HG02571 (cell line): ENCODE results near the gene ATE1.
"Not testable (repeated sequence)": the region's sequence is repeated elsewhere in the genome, so short reads cannot be mapped to it uniquely, and the experiment has no call there.

Experiments used
- ATAC-seq: cut with Tn5 transposase; IDR thresholded peaks from one replicate; pipeline ENCODE4 v1.9.1; 2021; ENCODE audit warnings: mild to moderate bottlenecking, moderate library complexity; ENCODE audit not compliant: unreplicated experiment

Gene ATE1

DNA sequence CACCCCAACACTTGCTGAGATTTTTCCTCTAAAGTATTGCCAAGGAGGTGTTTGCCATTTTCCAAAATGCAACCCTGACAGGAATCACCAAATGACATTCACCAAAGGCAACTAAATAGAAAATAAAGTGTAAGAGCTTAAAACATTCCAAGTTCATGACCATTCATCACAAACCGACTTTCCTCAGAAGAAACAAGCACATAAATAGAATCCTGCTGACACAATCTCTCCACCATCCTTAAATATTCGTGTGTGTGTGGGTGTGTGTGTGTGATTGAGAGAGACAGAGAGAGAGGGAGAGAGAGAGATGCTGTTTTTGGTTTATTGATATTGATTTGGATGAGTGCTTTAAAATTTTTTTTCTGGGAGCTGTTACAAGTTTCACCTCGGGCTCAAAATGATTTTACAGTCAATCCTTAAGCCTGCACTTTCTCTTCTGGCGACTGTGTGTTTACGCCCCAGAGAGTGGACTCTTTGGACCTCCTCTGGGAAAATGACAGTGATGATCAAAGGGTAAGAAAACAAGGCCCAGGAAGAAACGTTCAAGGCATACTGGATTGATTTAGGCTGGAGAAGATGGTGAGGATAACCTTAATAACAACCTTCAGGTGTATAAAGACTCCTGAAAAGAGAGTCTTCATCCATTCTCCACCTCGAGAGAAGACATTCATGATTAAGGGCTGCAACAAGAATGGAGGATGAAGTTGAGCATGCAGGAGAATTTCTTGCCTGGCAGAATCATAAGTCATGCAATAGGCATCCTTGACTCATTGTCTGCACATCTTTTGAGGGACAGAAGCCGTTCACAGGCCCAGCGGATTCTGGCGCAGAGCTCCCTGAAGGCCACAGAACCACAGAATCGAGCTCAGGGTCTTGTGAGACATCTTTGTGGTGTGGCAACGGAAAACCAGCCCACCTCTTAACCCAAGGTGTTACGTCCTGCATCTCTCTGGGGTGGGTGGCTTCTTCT lies 225.2 kb downstream of the ATE1 start:
- no peak for ATAC-seq

DNA sequence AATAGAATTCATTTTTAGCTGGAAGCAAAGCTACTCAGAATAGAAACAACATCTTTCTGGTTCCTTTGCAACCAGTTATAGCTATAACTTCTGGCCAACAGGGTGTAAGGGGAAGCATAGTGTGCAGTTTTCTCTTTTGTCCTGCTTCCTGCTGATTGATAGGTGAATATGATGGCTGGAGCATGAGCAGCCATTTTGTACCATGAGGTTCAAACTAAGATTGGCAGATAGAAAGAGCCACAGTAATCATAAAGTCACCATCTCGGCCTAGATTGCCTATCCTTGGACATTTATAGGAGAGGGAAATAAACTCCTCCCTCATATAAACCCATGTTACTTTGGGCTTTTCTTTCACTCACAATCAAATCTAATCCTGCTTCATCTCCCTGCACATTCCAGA lies 227.4 kb downstream of the ATE1 start:
- ATAC-seq = no peak

DNA sequence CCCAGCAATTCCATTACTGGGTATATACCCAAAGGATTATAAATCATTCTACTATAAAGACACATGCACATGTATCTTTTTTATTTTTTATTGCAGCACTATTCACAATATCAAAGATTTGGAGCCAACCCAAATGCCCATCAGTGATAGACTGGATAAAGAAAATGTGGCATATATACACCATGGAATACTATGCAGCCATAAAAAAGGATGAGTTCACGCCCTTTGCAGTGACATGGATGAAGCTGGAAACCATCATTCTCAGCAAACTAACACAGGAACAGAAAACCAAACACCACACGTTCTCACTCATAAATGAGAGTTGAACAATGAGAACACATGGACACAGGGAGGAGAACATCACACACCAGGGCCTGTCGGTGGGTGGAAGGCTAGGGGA lies 228.1 kb downstream of the ATE1 start:
- not testable (repeated sequence) for ATAC-seq

DNA sequence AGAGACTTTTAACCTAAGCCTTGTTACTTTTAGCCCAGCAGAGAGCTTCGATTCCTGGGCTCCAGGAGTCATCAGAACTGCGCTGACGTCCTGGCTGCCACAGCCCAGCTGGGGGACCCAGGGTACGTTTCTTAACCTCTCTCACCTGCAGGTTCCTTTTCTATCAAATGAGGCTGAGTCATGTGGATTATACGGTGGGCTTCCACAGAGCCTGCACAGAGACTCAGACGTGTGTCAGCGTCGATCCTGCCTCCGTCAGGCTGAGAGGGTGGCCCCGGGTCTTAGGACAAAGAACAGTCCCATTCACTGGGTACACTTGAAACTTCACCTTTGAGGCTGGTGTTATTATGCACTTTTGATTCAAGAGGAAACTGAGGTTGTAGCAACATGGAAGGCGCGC lies 228.9 kb downstream of the ATE1 start:
- ATAC-seq = no peak

DNA sequence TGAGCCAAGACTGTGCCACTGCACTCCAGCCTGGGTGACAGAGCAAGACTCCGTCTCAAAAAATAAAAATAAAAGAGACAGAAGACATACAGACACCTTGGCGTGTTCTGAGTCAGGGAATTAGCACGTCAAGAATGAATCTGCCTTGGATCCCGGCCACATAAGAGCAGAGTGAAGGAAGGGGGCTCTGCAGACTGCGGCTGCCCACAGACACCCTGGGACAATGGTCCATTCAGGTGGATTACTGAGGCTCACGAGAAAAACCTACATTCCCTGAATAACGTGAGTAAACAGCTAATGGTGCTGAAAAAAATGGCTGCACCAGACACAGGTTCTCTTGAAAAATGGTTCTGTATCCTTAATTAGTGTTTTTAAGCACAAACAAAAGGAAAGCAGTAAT lies 229.5 kb downstream of the ATE1 start:
- ATAC-seq = no peak

DNA sequence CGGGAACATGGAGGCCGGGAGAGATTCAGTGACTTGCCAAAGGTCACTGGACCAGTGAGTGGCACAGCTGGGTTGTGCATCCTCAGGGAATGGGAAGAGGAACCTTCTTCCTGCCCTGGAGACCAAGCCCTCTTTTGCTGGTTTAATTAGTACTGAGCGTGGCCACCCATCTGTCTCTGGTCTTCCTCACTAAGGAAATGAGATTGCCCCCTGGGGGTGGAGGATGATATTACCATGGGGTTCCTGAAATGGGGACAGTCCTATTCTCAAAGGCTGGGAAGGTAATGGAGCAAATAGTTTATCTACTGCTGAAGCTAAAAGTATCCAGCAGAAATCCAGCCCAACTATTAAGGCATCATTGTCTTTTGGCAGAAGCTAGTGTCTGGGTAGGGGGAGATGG lies 231.0 kb downstream of the ATE1 start:
- ATAC-seq = no peak

DNA sequence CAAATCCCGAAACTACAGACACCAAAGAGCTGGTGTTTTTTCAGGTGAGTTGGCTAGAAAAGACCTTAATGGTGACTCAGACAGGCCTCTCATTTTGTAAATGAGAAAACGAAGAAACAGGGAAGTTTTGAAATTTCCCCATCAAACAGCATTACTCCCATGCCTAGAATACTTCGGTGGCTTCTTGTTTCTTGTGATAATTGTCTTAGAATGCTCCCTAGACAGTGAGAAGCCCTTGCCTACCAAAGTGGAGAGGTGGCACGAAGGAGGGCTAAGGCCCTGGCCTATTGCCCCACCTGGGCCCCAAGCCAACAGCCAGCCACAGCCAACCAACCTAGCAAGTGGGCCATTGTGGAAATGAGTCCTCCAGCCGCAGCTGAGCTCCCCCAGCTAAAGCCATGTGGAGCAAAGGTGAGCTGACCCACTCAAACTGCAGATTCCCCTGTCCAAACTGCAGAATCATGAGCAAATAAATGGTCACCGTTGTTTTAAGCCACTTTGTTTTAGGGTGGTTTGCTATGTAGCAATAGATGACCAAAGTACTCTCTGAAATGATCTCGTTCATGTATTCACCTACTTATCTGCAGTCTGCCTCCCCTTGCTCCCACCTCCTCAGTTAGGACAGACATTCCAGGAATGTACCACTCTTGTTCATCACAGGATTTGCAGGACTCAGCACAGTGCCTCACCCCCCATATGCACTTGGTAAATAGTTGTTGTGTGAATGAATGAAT lies 231.9 kb downstream of the ATE1 start:
- no peak for ATAC-seq

DNA sequence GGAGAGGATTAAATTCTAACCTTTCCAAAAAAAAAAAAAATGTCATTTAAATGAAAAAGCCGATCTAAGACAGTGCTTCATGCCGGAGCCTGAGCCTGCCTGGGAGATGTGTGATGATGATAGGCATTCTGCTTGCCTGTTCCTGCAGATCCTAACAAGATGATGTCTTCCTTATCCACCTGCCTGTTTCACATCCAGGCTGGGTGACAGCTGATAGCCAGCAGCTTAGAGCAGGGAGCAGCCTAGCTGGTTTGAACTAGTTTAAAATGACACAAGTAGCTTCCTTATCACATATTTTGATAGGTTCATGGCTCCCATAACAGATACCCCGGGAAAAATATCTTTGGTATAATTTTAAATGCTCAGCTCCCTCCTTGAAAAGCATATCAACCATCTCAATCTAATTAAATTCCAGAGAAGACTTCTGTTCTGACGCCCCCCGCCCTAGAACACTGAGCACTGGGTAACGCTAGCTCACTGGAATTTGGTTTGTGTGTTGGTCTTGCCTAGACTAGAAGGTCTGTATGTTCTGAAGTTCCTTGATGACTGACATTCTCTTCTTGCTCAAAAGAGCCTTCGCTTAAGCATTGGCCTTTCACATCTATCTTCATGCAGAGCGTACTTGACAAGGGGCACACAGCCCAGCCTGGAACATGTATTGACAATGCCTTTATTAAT lies 232.7 kb downstream of the ATE1 start:
- ATAC-seq = no peak

DNA sequence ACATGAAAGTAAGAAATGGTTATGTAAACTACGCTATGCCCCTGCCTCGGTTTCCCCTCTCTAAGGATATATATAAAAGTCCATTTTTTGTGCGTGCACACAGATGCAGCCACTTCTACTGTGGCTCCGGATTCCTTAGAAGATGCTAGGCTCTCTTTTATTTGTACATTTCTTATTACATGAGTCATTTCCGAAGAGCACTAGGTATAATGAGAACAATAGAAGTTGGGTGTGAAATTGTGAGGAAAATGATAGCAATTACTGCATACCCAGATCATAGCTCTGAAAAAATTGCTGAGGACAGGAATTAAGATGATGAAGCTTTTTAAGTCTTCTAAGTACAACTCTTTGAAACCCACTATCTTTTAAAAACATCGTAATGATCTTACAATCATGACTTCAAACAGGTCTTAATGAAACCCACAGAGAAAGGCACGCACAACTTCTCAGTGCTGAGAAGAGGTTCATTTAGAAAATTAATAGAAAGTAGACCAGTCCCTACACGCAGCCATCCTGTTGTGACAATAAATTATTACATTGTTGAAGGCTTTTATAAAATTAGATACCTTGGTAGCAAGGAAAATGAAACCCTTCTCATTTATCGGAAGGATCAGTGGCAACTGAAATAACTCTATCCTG lies 233.4 kb downstream of the ATE1 start:
- ATAC-seq = no peak

DNA sequence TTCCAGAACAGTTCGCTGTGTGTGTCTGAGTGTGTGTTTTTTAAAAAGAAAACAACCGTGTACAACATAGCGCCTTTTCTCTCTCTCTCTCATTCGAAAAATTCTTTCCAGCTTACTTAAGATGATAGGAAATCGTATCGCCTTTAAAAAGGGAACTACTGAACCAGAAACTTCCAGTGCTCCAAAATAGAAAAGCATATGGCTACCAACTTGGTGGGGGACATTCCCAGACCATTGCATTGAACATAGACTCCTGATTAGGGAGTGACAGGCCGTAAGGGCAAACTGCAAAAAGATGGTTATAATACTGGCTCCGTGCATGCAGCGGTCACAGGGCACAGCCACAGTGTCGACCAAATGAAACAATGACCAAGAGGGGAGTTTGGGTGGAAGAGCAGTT lies 235.2 kb downstream of the ATE1 start:
- no peak for ATAC-seq

DNA sequence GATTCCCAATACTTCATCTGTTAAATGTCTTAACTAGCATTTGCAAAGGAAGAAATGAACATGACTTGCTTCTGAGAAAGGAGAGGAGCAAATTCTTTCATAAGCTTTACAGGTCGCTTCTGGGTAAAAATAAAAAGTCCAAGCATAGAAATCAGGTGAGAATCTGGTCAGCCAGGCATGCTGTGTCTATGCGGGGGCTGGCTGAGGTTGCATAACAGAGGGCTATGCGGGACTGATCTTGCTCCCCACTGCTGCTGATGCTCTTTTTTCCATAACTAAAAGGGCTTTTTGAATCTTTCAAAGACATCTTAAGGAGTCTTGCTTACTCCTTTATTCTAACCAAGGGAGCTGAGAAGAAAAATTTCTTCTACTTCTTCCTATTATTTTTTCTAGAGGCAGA lies 236.9 kb downstream of the ATE1 start:
- no peak for ATAC-seq
